HepG2 (cell line): ENCODE measurements around the gene PNMA8B. TPM values are rescaled to one million over a fixed set of nuclear protein-coding genes. Genes with fewer than 3 reads are reported as not detected.

ENCODE experiments used
- ATAC-seq: fragments of 200-7000 bp; cut with Tn5 transposase; 3 replicates; pipeline ENCODE4 v1.9.1; 2020; ENCODE audit warnings: mild to moderate bottlenecking, moderate library complexity
- BruUV-seq: library from RNA; stranded (reverse); fragments of 400-500 nt; replicated peaks from 2 replicates; lab custom pipeline; 2021; lab: Mats Ljungman, UMichigan
- CTCF ChIA-PET: fragments of 300-600 bp; formaldehyde crosslinking; extraction: SDS; loops from one replicate; lab custom pipeline; 2021; ENCODE audit warnings: low total read pairs, inconsistent platforms, low intra/inter-chr PET ratio; lab: Yijun Ruan, JAX
- POLR2A ChIA-PET: fragments of 350-600 bp; sonication (Branson Sonifier 250); formaldehyde crosslinking; loops from one replicate; lab custom pipeline; 2020; ENCODE audit warnings: antibody characterized with exemption, inconsistent platforms; lab: Yijun Ruan, JAX
- DNase-seq: peaks from one replicate; pipeline ENCODE4 v3.0.0-alpha.2; 2015; ENCODE audit warnings: low spot score
- FAIRE-seq: peaks from 3 replicates; lab custom pipeline; 2011; peaks lifted over from hg19 to GRCh38; lab: Jason Lieb, UNC
- H2AFZ ChIP-seq: one replicate; pipeline ENCODE4 v1.6.1; 2011; ENCODE audit warnings: low read length, inconsistent platforms
- H3K27ac ChIP-seq: fragments of 300-600 bp; 3 replicates; pipeline ENCODE4 v1.8.0; 2011; ENCODE audit warnings: mixed run types, mild to moderate bottlenecking, mixed read lengths, low read length, inconsistent platforms; ENCODE audit not compliant: insufficient read depth; ENCODE audit errors: extremely low read length
- H3K27me3 ChIP-seq, 2 experiments: fragments of 200-600 bp in 1 of 2; 2 replicates in 1 of 2; 3 replicates in 1 of 2; pipeline versions ENCODE4 v1.6.0 to v1.8.0; 2011; ENCODE audit warnings: low read length in 2 of 2, mild to moderate bottlenecking in 2 of 2, moderate library complexity in 2 of 2, inconsistent platforms in 1 of 2; ENCODE audit not compliant: insufficient read depth in 2 of 2, control insufficient read depth in 1 of 2
- H3K36me3 ChIP-seq, 2 experiments: fragments of 200-600 bp in 1 of 2; replicated peaks in 1 of 2; 2 replicates in 1 of 2; 3 replicates in 1 of 2; pipeline versions ENCODE4 v1.5.1 to v1.8.0; 2011; ENCODE audit warnings: low read length in 2 of 2, inconsistent platforms in 1 of 2; ENCODE audit not compliant: insufficient read depth in 2 of 2, control insufficient read depth in 1 of 2
- H3K4me1 ChIP-seq: 2 replicates; pipeline ENCODE4 v1.5.1; 2012; ENCODE audit warnings: low read length, inconsistent platforms; ENCODE audit not compliant: insufficient read depth
- H3K4me2 ChIP-seq: 2 replicates; pipeline ENCODE4 v1.6.0; 2011; ENCODE audit warnings: low read depth, low read length, inconsistent platforms
- H3K4me3 ChIP-seq, 3 experiments: fragments of 200-600 bp in 1 of 3; sonication (generic), shearing (Covaris generic) in 1 of 3; replicated peaks in 1 of 3; 2 replicates each; pipeline ENCODE4 v1.5.1; 2011 to 2016; ENCODE audit warnings: low read length in 3 of 3, inconsistent platforms in 2 of 3, low read depth in 2 of 3, mild to moderate bottlenecking in 2 of 3, control low read depth in 1 of 3, mixed read lengths in 1 of 3; ENCODE audit not compliant: insufficient read depth in 1 of 3
- H3K79me2 ChIP-seq: one replicate; pipeline ENCODE4 v1.6.1; 2011; ENCODE audit warnings: low read length, inconsistent platforms; ENCODE audit not compliant: insufficient read depth
- H3K9ac ChIP-seq: 2 replicates; pipeline ENCODE4 v1.6.0; 2011; ENCODE audit warnings: mild to moderate bottlenecking, low read depth, low read length, inconsistent platforms; ENCODE audit not compliant: insufficient read depth
- H3K9me3 ChIP-seq: 2 replicates; pipeline ENCODE4 v1.5.1; 2012; ENCODE audit warnings: mild to moderate bottlenecking, low read length
- H4K20me1 ChIP-seq: 2 replicates; pipeline ENCODE4 v1.6.0; 2011; ENCODE audit warnings: inconsistent platforms, mild to moderate bottlenecking, low read length, moderate library complexity; ENCODE audit not compliant: insufficient read depth
- CENPBD1 ChIP-seq: sonication (generic); formaldehyde crosslinking; IDR thresholded peaks from 2 replicates; pipeline ENCODE4 v1.8.0; 2022; ENCODE audit warnings: missing genetic modification reagents, low read depth, mild to moderate bottlenecking, borderline replicate concordance
- NCOA5 ChIP-seq: sonication (generic); formaldehyde crosslinking; IDR thresholded peaks from 2 replicates; pipeline ENCODE4 v1.4.0; 2020; ENCODE audit warnings: missing genetic modification reagents
- SOX6 ChIP-seq, 2 experiments: fragments of 450-650 bp in 1 of 2; sonication (generic) in 1 of 2; formaldehyde crosslinking in 1 of 2; IDR thresholded peaks; 2 replicates each; pipeline versions ENCODE4 v1.4.0 to v1.6.1; 2017 to 2020; ENCODE audit warnings: antibody characterized with exemption in 1 of 2, mild to moderate bottlenecking in 1 of 2, missing genetic modification reagents in 1 of 2
- TEAD2 ChIP-seq: sonication (generic); formaldehyde crosslinking; IDR thresholded peaks from 2 replicates; pipeline ENCODE4 v1.9.0; 2021; ENCODE audit warnings: missing genetic modification reagents
- ZNF280D ChIP-seq: sonication (generic); formaldehyde crosslinking; IDR thresholded peaks from 2 replicates; pipeline ENCODE4 v1.5.1; 2020; ENCODE audit warnings: mild to moderate bottlenecking, missing genetic modification reagents
- ZNF704 ChIP-seq: sonication (generic); formaldehyde crosslinking; IDR thresholded peaks from 2 replicates; pipeline ENCODE4 v1.8.1; 2023; ENCODE audit warnings: mild to moderate bottlenecking, inconsistent platforms, moderate library complexity, missing genetic modification reagents, borderline replicate concordance
- WGBS: methylation state at CpG from one replicate; pipeline ENCODE4 v1.1.6; 2017; ENCODE audit warnings: low lambda C conversion rate; 5-methylcytosine and 5-hydroxymethylcytosine counted together
- in situ Hi-C: cut with HindIII; loops from 2 replicates; pipeline ENCODE4 v1.10.0; 2017; ENCODE audit warnings: low pct_unique_long_range_greater_than_20kb; ENCODE audit not compliant: extremely low pct_ligation_motif_present
- intact Hi-C: fragments of 100-400 bp; cut with micrococcal nuclease; formaldehyde crosslinking; loops from one replicate; pipeline ENCODE4 v1.10.0; 2022; ENCODE audit not compliant: unreplicated experiment
- polyA plus RNA-seq, 8 experiments: library from polyadenylated mRNA; depleted of rRNA in 3 of 8; stranded (reverse) in 7 of 8; unstranded in 1 of 8; fragments of >200 nt; fragmentation: Illumina TruSeq in 4 of 8; extraction: Trizol in 4 of 8; gene quantifications; 2 replicates each; pipeline versions ENCODE4 v1.2.1 to v1.2.3, GENCODE V29; 2011 to 2016; ENCODE audit warnings: low read depth in 4 of 8, missing spikeins in 1 of 8, mixed read lengths in 1 of 8; ENCODE audit not compliant: insufficient read depth in 1 of 8
- total RNA-seq, 5 experiments: library from RNA; depleted of rRNA; stranded (reverse); fragments of >200 nt; fragmentation: Illumina TruSeq; extraction: Trizol; gene quantifications; 2 replicates each; pipeline ENCODE4 v1.2.3, GENCODE V29; 2016; ENCODE audit warnings: low read depth in 1 of 5

PNMA8B gene
- total and polyA plus RNA-seq, 2 of the 13 experiments (the other 11 are each of a cell fraction or from before 2014, with no cell fraction given): not detected

- Histone ChIP-seq H3K9me3 (no peaks in the 10 kb centered on the region), H3K4me2 (0 out of 2 replicates have a peak overlapping the region, but pooled peaks have one; percentile 40), H4K20me1 (no peaks in the 10 kb centered on the region), H3K79me2 (no peaks in the 10 kb centered on the region), H3K27me3 (peaks cover 2 to 19% of the 10 kb centered on the region in 2 experiments; a peak in 3 of 5 replicates), H3K9ac (no peak overlapping the region), H2AFZ (no peak overlapping the region), H3K4me3 (no peak overlapping the region), H3K36me3 (no peaks in the 10 kb centered on the region), H3K4me1 (peaks cover 27% of the 10 kb centered on the region), H3K27ac (no peak overlapping the region)
- intact Hi-C loops (no loop called here), in situ Hi-C loops (no loop called here)
- DNase-seq: no peak
- ChIA-PET POLR2A (no interaction called here), CTCF (no interaction called here)
- 31% methylated on average over 8 of the region's 8 CpGs for WGBS
- BruUV-seq: no TSS peak
- no peak for ATAC-seq
- TF ChIP-seq SOX6 (IDR thresholded peaks at IDR 0.05): no peak
- 0 out of 2 replicates have a peak, but pooled peaks have one; percentile 10 for TF ChIP-seq SOX6 (CRISPR knock-in tag; IDR thresholded peaks at IDR 0.05)
- TF ChIP-seq ZNF280D (CRISPR knock-in tag): no peak
- TF ChIP-seq ZNF704 (CRISPR knock-in tag): no peak
- no peak for TF ChIP-seq CENPBD1
- TF ChIP-seq TEAD2 (CRISPR knock-in tag): no peak
- no peak for TF ChIP-seq NCOA5 (CRISPR knock-in tag)
- TF ChIP-seq, all 625 proteins: peak for 1
- no peak for FAIRE-seq
Measured at GRCh38 chr19:46474211-46474610, 21.5 kb downstream of the PNMA8B start.
